GM19239 (cell line): ENCODE results near the gene SMCO3.
"Not testable (repeated sequence)": the region's sequence is repeated elsewhere in the genome, so short reads cannot be mapped to it uniquely, and the experiment has no call there.

ENCODE experiments used
- DNase-seq: peaks from one replicate; pipeline ENCODE4 v3.0.0; 2011; ENCODE audit warnings: low spot score; ENCODE audit not compliant: insufficient read length
- FAIRE-seq: peaks from 2 replicates; lab custom pipeline; 2011; peaks lifted over from hg19 to GRCh38; lab: Jason Lieb, UNC

The SMCO3 gene

DNA sequence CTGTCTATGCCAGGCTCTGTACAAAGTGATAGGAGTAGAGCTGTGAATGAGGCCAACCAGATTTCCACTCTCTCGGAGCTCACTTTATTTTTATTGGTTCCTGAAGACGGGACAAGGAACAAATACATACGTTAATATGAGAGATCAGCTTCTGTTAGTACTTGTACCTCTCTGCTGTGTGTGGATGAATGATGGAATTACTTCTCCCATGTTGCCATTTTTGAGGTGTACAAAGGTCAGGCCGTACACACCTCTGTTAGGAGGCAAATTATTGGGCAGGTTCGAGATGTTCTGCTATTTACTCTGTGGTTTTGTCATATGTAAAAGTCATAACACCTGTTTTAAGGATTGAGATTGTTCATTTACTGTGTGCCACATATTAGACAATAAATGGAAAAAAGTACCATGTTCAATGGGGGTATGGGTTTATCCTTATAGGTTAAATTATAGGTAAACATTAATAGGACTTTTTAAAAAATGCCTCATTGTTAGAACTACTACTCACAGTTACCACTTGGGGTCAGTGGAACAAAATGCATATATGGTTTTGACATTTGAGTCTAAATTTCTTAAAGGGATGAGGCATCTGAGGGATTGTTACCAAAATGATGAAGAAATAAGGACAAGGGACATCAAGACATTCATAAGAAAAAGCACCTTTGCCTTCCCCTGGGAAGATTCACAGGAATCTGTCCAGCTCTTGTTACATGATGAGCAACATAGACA is 37.6 kb downstream of the SMCO3 start:
- DNase-seq: no peak

DNA sequence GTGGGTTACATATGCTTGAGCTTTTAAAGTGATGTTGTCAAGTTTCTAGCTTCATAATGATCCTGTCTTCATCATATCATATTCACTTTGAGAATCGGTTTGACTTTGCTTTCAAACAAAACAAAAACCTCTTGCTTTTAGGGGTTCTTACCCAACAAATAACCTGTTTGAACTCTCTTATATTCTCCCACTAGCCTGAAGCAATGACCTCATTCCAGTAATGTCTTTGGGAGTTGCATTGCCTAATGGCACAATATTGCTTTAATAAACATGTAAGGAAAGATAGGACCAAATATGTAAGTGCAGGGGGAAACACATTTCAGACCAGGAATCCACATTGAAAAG is 38.4 kb downstream of the SMCO3 start:
- DNase-seq (no peak), FAIRE-seq (no peak)

More for the DNA sequence above, 37.6 kb downstream of the SMCO3 start:
- no peak for FAIRE-seq

DNA sequence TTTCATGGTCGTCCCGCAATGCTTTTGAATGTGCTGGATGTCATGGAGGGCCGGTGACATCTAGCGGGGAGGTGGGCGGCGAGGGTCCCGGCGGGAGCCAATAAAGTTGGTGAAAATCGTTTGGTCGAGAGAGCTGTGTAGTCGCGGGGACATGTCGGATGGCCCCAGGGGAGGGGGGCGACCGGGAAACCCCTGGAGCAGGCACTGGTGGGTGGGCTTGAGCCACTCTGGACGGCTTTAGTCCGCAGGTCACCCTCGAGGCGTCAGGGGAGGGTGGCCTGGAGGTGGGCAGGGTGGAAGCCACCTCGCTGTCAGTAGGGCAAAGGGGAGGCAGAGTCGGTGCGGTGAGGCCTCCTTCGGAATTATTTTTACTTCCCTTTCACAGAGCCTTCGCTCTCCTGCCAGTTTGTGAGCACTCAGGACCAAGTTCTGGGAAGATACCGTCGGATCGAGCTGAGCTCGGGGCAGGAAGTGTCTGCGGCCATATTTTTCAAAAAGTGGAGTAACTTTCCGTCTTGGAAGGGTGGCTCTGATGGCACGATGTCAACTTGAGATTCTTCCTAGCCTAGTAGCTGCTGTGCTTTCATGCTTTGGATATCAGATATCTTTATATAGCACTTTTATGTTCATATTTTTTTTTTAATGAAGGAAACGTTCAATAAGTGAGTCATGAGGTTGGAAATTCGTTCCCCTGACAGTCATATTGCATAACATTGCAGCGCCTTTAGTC is 38.9 kb downstream of the SMCO3 start:
- FAIRE-seq: no peak
- no peak for DNase-seq

DNA sequence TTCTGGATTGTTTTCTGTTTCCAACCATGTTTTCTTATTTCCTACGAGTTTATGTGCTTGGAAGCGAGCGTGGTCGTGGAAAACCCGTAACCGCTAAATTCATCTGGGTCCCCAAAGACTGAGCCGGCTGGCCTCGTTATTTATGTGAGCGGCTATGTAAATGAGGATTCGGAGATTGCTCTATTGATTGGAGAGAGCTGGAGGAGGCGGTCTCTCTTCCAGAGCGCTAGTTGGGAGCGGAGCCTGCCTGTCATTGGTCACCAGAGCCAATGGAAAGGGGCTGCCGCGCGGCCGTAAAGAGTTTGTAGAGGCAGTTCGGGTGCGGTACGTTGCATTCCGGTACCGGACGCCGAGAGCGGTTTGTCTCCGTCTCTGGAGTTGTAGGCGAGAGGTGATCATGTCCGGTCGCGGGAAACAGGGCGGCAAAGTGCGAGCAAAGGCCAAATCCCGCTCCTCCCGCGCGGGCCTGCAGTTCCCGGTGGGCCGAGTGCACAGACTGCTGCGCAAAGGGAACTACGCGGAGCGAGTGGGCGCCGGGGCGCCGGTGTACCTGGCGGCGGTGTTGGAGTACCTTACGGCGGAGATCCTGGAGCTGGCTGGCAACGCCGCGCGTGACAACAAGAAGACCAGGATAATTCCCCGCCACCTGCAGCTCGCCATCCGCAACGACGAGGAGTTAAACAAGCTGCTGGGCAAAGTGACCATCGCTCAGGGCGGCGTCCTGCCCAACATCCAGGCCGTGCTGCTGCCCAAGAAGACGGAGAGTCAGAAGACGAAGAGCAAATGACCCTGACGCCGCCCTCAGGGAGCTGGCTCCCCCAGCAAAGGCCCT is 39.7 kb downstream of the SMCO3 start:
- DNase-seq: peak; percentile 64
- FAIRE-seq: peak; percentile 78

DNA sequence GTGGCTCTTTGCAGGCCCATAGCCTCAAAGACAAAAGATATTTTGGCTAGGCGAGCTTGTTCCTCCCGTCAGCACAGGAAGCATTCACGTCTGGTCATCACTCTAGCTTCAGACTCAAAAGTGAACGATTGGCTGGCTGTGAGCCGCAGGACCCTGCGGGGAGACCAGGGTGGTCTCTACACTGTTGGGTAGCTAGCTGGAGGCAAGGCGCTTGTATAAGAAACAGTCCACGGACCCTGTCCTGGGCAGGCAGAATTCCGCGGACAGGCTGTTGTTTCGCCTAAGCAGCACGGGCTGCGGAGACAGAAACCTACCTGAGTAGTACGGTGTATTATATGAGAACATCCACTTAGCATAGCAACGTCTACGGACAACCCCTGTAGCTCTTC is 40.3 kb downstream of the SMCO3 start:
- no peak for DNase-seq
- FAIRE-seq: peak; percentile 56

DNA sequence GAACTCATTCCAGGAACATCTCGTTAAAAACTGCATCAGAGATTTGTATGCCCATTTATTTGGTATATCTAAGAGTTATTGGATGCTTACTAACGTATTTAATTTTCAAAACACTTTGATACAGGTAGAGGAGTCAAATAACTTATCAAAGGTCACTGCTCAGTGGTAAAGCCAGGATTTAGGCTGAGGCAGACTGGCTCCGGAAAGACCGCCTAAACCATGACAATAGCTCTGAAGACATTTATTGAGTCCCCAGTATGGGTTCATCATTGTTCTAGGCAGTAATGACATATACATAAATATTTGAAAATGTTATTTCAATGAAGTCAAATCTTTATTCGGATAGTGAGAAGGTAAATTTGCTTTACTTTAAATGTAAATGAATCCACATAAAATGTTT is 41.0 kb downstream of the SMCO3 start:
- FAIRE-seq (no peak), DNase-seq (no peak)

DNA sequence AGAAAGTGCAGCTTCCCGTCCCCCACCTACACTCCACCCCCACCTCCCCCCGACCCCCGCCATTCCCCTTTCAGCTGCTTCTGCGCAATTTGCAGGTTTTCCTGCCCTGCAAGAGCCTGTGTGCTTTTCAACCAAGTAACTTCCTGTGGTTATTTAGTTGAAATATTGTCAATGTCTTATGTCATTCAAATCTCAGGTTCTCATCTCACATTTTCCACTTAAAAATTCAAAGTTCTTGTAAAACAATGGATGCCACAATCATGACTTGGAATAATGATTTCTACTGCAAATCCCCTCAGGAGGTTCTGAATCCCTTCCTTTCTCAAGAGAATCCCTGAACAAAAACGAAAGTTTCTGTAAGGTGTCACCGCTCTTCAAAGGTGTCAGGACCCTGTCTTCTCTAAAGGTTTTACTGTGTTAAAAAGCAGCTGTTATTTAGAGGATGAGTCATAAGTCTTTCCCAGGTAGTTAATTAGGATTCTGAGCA is 42.3 kb downstream of the SMCO3 start:
- DNase-seq (no peak), FAIRE-seq (peak; percentile 82)

DNA sequence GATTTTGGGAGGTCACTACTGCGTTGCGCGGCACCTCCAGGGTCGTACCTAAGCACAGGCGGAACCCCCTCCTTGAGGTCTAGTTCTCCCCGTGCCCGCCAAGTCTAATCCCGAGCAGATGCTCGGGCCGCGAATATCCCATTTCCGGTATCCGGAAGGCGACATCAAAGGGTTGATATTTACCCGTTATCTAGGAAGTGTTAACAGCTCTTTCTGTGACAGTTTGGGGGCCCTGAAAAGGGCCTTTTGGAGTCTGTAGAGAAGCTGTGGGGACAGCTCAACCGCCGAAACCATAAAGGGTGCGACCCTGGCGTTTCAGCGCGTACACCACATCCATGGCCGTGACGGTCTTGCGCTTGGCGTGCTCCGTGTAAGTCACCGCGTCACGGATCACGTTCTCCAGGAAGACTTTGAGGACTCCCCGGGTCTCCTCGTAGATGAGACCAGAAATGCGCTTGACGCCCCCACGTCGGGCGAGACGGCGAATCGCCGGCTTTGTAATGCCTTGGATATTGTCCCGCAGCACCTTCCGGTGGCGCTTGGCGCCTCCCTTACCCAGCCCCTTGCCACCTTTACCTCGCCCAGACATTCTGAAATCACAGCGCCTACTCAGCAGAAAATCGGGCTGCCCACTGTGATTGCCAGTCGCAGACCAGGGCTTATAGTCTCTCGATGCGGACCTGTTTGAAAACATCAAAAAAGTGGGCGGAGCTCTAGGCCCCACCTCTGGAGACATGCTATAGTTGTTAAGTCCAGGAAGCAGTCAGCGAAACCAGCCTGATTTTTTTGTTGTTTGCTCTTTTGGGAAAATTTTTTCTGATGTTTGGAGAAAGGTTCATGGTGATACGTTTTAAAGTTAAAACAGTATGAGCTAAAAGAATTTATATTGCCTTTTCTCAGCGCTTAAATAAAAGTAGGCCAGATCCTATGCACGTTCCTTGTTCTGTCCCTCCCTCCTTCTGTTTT is 43.2 kb downstream of the SMCO3 start:
- peak; percentile 79 for FAIRE-seq
- no peak for DNase-seq

DNA sequence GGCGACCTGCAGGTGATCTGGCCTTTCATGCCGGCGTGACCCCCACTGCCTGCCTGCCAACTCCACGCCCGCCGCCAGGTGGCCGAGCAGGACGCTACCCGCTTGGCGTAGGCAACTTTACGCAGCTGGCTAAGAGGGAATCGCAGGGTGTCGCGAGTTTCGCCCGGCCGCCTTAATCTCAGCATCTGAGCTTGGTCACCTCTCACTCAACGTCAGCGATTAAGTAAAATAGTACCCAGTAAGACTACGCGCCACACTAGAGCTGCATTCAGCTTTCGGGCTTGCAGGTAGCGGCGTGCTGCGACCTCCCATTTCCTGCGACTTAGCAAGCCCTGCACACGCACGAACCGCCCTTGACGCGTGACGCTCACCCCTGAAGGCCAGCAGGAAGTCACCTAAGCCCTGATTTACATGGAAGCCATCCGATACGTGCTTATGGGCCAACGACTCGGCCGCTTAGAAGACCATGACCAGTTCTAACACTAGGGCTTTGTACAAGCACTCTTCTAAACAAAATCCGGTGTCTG is 44.0 kb downstream of the SMCO3 start:
- DNase-seq: no peak
- peak; percentile 88 for FAIRE-seq

DNA sequence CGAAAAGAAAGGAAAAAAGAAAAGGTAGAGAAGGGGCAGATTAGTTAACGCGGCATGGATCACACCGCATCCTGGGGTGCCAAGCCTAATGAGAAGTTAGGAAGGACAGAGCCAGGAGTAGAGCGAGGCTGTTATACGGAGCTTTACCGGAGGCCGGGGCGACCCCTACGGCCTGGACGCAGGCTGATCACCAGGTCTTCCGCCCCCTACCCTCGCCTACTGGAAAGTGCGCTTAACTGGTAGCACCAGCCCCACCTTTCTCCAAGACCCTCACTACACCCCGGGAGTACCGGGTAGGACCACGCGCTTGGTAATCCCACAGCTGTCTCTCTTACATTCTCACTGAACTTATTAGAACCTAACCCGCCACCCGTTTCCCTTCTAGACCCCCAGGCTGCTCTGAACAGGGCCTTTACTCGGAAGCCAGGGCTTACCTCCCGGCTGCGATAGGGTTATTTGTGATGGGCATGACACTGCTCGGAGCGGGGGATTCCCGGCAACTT is 44.5 kb downstream of the SMCO3 start:
- FAIRE-seq (no peak), DNase-seq (no peak)

DNA sequence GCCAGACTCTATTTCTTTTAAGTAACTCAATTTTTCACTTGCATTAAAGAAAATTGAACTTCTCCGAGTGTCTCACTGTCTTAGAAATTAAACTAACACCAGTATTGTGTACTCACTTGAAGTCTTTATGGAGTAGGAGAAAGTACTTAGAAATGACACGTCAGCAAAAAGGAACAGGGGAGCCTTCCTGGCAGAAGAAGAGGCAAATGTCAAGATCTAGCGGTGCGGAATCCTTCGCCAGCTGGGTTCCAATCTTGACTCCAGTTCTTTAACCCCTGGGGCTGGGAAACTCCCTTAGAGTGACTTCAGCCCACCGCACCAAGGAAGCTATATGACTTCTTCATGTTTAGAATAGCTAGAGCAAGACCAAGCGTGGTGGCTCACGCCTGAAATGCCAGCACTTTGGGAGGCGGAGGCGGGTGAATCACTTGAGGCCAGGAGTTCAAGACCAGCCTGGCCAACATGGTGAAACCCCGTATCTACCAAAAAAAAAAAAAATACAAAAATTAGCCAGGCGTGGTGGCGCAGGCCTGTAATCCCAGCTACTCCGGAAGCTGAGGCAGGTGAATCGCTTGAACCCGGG is 45.1 kb downstream of the SMCO3 start:
- DNase-seq (no peak), FAIRE-seq (peak; percentile 82)

DNA sequence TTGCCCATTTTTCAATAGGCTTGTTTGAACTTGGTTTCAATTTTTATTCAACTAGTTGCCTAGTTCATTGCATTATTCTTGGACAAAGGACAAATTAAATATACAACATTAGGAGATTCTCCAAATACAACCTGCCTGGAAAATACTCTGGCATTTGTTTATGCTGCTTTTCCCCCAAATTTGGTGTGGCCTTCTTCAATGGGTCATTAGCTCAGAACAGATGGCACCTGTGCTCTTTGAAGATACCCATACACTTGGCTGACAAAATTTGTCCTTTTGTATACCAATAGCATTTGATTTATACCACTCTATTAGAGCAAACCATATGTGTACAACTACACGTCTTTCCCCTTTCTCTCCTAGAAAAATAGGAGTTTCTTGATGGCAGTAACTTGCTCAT is 46.4 kb downstream of the SMCO3 start:
- FAIRE-seq: no peak

DNA sequence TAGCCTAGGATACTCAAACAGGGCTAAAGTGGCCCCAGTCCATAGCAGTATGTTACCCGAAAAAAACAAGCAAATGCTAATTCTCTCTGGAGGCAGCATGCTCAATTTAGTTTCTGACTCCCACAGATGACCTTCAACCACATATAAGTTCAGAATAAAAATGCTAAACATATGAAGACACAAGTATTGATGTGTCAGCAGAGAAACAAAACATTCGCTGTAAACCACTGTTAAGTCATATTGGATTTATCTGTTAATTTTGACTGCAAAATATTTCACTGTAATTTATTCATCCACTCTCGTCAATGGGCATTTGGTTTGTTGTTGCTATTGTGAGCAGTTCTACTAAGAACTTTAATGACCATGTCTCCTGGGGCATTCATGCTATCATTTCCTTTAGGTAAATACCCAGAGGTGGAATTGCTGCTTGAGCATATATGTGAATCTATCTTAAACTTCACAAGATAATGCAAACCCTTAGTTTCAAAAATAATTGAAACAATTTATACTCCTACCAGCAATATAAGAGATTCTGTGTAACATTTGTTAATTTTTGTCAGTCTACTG is 47.2 kb downstream of the SMCO3 start:
- FAIRE-seq: peak; percentile 4
- DNase-seq: no peak

More for the DNA sequence above, 46.4 kb downstream of the SMCO3 start:
- no peak for DNase-seq

DNA sequence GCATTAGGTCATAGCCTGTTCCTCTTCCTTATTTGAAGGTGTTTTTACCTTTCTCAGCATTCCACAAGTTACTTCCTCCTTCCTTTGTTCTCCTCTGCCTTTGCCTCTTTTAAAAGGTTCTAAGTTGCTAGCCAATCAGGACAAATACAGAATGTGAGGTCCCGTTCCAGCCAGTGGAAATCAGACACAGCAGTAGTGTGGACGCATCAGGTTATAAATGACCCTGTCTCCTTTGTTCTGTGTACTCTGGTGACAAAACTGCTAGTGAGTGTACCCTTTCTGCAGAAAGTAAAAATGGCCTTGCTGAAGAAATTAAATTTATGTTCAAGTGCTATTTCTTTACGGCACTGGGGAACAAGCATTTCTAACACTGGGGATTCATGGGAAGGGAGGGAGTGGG is 48.0 kb downstream of the SMCO3 start:
- FAIRE-seq: not testable (repeated sequence)

DNA sequence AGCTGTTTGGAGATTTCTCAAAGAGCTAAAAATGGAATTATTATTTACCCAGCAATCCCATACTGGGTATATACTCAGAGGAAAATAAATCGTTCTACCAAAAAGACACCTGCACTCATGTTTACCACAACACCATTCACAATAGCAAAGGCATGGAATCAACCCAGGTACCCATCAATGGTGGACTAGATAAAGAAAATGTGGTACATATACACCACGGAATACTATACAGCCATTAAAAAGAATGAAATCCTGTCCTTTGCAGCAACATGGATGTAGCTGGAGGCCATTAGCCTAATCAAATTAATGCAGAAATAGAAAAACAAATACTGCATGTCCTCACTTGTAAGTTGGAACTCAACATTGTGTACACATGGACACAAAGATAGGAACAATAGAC is 48.6 kb downstream of the SMCO3 start:
- FAIRE-seq (no peak), DNase-seq (no peak)

More for the DNA sequence above, 48.0 kb downstream of the SMCO3 start:
- not testable (repeated sequence) for DNase-seq

DNA sequence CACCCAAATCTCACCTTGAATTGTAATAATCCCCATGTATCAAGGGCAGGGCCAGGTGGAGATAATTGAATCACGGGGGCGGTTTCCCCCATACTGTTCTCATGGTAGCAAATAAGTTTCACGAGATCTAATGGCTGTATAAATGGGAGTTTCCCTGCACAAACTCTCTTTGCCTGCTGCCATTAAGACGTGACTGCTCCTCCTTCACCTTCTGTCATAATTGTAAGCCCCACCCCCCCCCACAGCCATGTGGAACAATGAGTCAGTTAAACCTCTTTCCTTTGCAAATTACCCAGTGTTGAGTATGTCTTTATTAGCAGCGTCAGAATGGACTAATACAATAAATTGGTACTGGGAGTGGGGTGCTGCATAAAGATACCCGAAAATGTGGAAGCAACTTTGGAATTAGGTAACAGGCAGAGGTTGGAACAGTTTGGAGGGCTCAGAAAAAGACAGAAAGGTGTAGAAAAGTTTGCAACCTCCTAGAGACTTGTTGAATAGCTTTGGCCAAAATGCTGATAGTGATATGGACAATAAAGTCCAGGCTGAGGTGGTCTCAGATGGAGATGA is 54.2 kb downstream of the SMCO3 start:
- DNase-seq, FAIRE-seq: not testable (repeated sequence)

DNA sequence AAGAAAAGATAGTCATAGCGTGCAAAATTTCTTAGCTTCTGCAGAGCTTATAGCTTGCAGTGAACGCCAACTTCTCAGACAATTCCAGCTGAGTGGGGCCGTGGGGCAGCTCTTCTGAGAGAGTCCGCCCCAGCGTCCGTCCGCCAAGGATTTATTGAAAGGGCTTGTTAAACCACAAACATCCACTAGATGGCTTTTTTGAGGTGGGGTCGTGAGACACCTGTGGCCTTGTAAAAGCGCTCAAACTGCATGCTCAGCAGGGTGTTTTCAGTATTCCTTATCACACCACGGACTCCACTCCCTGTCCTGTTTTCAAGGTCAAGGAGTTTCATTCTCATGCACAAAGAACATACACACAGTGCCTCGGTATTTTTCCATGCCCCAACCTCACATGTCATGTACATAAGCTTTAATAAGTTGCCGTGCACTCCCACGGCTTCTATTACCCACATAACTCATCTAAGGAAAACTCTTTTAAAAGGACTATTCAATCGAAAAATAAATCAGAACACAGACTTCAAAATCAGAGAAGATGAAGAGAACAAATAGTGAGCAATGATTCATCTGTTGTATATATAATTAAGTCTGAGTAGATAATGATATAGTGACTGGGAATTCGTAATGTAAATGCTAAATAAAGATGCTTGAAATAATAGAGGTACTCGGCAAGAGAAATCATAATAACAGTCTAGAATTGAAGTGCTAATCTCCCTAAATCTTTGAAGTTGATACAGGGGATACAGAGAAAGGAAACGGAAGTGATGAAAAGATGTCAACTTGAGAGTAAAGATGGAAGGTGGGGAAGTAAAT is 57.4 kb downstream of the SMCO3 start:
- DNase-seq: no peak

More for the DNA sequence above, 57.4 kb downstream of the SMCO3 start:
- peak; percentile 11 for FAIRE-seq
